C4-2B (cell line): ENCODE results near the gene POLR1C.

ENCODE experiments used
- H3K27ac ChIP-seq: fragments of 450-650 bp; 2 replicates; pipeline ENCODE4 v1.5.1; 2017
- CTCF ChIP-seq: fragments of 450-650 bp; conservative IDR thresholded peaks from 2 replicates; pipeline ENCODE4 v1.5.1; 2017; ENCODE audit warnings: mild to moderate bottlenecking
- ZFX ChIP-seq: fragments of 450-650 bp; IDR thresholded peaks from 2 replicates; pipeline ENCODE4 v1.6.1; 2017

POLR1C gene

GRCh38 chr6:43499028-43499815 is 17.7 kb upstream of the POLR1C start:
- no peak for TF ChIP-seq CTCF
- no peak for TF ChIP-seq ZFX
- H3K27ac ChIP-seq, result no peak overlapping the region

GRCh38 chr6:43500921-43501320 is 16.0 kb upstream of the POLR1C start:
- TF ChIP-seq CTCF (no peak), ZFX (no peak)
- H3K27ac ChIP-seq, result no peak overlapping the region

- no peak for TF ChIP-seq ZFX
- no peak for TF ChIP-seq CTCF
- no peak overlapping the region for H3K27ac ChIP-seq
Observed at GRCh38 chr6:43502666-43503065, 14.2 kb upstream of the POLR1C start.

GRCh38 chr6:43503443-43503842 is 13.4 kb upstream of the POLR1C start:
- no peak overlapping the region for H3K27ac ChIP-seq
- no peak for TF ChIP-seq CTCF
- TF ChIP-seq ZFX, result no peak

- no peak for TF ChIP-seq ZFX
- TF ChIP-seq CTCF, result no peak
- no peak overlapping the region for H3K27ac ChIP-seq
Observed at GRCh38 chr6:43504756-43505593, 11.9 kb upstream of the POLR1C start.

GRCh38 chr6:43505718-43506117 is 11.2 kb upstream of the POLR1C start:
- TF ChIP-seq CTCF (no peak), ZFX (no peak)
- no peak overlapping the region for H3K27ac ChIP-seq

- TF ChIP-seq ZFX (no peak), CTCF (no peak)
- no peak overlapping the region for H3K27ac ChIP-seq
Observed at GRCh38 chr6:43506171-43506570, 10.7 kb upstream of the POLR1C start.
